ENCODE results near the gene CEP290. TPM values are rescaled to one million over a fixed set of nuclear protein-coding genes. Genes with fewer than 3 reads are reported as not detected.

CEP290 gene
- total RNA-seq, 2 experiments from 2014 or later, result 15.2 to 15.3 TPM

DNA sequence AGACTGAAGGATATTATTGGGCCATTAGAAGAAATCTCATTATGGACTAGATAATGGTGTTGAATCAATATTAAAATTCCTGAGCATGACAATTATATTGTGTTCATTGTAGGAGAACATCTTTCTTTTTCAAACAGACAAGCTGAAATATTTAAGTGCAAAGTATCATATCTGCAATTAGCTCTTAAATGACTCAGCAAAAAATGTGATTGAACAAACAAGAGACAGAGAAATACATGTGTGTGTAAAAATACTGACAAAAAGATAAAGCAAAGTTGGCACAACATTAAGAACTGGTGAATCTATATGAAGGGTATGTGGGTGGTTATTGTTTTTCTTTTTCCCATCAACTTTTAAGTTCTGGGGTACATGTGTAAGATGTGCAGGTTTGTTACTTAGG, 9.5 kb downstream of the CEP290 start:
- DNase-seq (no peak), ATAC-seq (no peak)
- ChIA-PET CTCF (no interaction called here), POLR2A (no interaction called here)
- H3K36me3 Mint-ChIP-seq (ENCODE audit: low read depth), result peaks cover 32% of the 10 kb centered on the region
- no peaks in the 10 kb centered on the region for H3K27me3 Mint-ChIP-seq
- H3K4me3 Mint-ChIP-seq, result no peak overlapping the region
- H3K4me1 Mint-ChIP-seq (ENCODE audit: low read depth), result peaks cover 10% of the 10 kb centered on the region
- TF ChIP-seq, protein P1, sequence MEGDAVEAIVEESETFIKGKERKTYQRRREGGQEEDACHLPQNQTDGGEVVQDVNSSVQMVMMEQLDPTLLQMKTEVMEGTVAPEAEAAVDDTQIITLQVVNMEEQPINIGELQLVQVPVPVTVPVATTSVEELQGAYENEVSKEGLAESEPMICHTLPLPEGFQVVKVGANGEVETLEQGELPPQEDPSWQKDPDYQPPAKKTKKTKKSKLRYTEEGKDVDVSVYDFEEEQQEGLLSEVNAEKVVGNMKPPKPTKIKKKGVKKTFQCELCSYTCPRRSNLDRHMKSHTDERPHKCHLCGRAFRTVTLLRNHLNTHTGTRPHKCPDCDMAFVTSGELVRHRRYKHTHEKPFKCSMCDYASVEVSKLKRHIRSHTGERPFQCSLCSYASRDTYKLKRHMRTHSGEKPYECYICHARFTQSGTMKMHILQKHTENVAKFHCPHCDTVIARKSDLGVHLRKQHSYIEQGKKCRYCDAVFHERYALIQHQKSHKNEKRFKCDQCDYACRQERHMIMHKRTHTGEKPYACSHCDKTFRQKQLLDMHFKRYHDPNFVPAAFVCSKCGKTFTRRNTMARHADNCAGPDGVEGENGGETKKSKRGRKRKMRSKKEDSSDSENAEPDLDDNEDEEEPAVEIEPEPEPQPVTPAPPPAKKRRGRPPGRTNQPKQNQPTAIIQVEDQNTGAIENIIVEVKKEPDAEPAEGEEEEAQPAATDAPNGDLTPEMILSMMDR (IDR thresholded peaks at IDR 0.05), result no peak
- no peaks in the 10 kb centered on the region for H3K9me3 Mint-ChIP-seq
- H3K27ac Mint-ChIP-seq, result no peak overlapping the region
- intact Hi-C loops (cut with micrococcal nuclease), result no loop called here

DNA sequence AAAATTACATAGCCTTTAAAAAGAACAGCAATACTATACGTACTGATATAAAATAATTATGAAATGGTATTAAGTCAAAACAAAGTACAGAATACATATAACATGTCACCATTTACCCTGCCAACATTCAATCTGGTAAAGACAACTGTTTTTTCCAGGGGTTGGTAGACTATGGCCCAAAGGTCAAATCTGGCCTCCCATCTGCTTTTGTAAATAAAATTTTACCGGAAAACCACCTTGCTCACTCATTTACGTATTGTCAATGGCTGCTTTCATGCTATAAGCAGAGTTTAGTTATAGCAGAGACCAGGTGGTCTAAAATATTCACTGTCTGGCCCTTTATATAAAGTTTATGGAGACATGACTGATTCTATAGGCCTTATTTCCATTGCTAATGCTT, 14.0 kb downstream of the CEP290 start:
- POLR2A ChIA-PET, result no interaction called here
- no peak for DNase-seq
- H3K4me3 Mint-ChIP-seq, result no peak overlapping the region
- no peaks in the 10 kb centered on the region for H3K27me3 Mint-ChIP-seq
- no peak for ATAC-seq
- peaks cover 16% of the 10 kb centered on the region for H3K36me3 Mint-ChIP-seq (ENCODE audit: low read depth)
- H3K4me1 Mint-ChIP-seq (ENCODE audit: low read depth), result peaks cover 8% of the 10 kb centered on the region
- TF ChIP-seq, protein P1 (IDR thresholded peaks at IDR 0.05), result no peak
- H3K27ac Mint-ChIP-seq, result no peak overlapping the region
- CTCF ChIA-PET, result no interaction called here
- intact Hi-C loops (cut with micrococcal nuclease), result no loop called here
- H3K9me3 Mint-ChIP-seq, result no peaks in the 10 kb centered on the region

DNA sequence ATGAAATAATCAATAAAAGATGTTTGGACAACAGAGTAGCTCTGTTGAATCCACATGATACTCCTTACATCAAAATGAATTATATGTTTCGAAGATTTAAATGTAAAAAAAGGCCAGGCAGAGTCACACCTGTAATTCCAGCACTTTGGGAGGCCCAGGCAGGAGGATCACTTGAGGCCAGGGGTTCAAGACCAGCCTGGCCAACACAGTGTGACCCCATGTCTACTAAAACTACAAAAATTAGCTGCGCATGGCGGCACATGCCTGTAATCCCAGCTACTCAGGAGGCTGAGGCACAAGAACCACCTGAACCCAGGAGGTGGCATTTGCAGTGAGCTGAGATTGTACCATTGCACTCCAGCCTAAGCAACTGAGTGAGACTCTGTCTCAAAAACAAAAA, 14.8 kb downstream of the CEP290 start:
- Mint-ChIP-seq H3K9me3 (no peaks in the 10 kb centered on the region), H3K4me1 (ENCODE audit: low read depth) (peaks cover under 1% of the 10 kb centered on the region), H3K36me3 (ENCODE audit: low read depth) (peaks cover 9% of the 10 kb centered on the region), H3K27me3 (no peaks in the 10 kb centered on the region), H3K4me3 (no peak overlapping the region), H3K27ac (no peak overlapping the region)
- CTCF ChIA-PET, result no interaction called here
- TF ChIP-seq, protein P1 (IDR thresholded peaks at IDR 0.05), result no peak
- DNase-seq (no peak), ATAC-seq (no peak)
- POLR2A ChIA-PET, result interaction anchor here (0.6 kb wide), 1 partner anchor 15 kb away, joined by 4 read pairs; no protein-coding TSS in a partner anchor
- intact Hi-C loops (cut with micrococcal nuclease), result no loop called here

DNA sequence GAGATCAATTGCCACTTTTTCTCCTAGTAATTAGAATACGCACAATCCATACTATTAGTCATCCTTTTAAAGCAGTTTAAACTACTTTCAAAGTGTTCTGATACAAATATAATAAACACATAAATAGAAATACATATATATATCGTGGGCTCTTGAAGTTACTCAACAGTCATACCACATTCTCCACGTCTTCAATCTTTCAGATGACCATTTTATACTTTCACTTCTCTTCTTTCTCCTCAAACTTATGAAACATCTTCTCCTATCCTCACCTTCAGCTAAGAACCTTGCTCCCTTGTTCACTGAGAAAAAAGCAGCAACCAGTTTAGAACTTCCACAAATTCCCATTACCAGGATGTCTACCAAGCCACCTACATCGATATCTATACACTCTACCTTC, 19.2 kb downstream of the CEP290 start:
- ChIA-PET POLR2A (no interaction called here), CTCF (no interaction called here)
- TF ChIP-seq, protein P1 (IDR thresholded peaks at IDR 0.05), result no peak
- Mint-ChIP-seq H3K4me1 (ENCODE audit: low read depth) (no peaks in the 10 kb centered on the region), H3K9me3 (no peaks in the 10 kb centered on the region), H3K4me3 (no peak overlapping the region), H3K36me3 (ENCODE audit: low read depth) (peaks cover 5% of the 10 kb centered on the region), H3K27ac (no peak overlapping the region), H3K27me3 (no peaks in the 10 kb centered on the region)
- intact Hi-C loops (cut with micrococcal nuclease), result no loop called here
- ATAC-seq (no peak), DNase-seq (no peak)

DNA sequence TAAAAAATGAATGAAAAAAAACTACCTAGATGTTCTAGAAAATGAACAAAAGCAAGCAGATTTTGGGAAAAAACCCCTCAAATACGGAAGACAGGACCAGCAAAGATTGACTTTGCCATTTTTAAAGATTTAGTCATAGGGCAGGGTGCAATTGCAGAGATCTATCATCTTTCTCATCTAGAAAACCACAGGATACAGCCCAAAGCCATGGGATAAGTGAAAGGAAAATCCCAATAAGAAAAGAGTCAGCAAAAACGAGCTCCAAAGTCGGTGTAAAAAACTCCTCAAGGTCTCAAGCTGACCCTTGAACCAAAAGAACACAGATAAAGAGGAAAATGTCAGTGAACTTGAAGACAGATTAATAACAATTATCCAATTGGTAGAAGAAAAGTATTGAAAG, 28.0 kb downstream of the CEP290 start:
- CTCF ChIA-PET, result no interaction called here
- intact Hi-C loops (cut with micrococcal nuclease), result no loop called here
- H3K27ac Mint-ChIP-seq, result no peak overlapping the region
- no peaks in the 10 kb centered on the region for H3K4me1 Mint-ChIP-seq (ENCODE audit: low read depth)
- TF ChIP-seq, protein P1 (IDR thresholded peaks at IDR 0.05), result no peak
- ATAC-seq (no peak), DNase-seq (no peak)
- no peak overlapping the region for H3K4me3 Mint-ChIP-seq
- POLR2A ChIA-PET, result no interaction called here
- peaks cover 37% of the 10 kb centered on the region for H3K36me3 Mint-ChIP-seq (ENCODE audit: low read depth)
- no peaks in the 10 kb centered on the region for H3K9me3 Mint-ChIP-seq
- no peaks in the 10 kb centered on the region for H3K27me3 Mint-ChIP-seq

All from activated CD8-positive, alpha-beta T cell treated with anti-CD3 and anti-CD28 coated beads for 36 hours (primary cell).